ENCODE data around the gene NEDD4. TPM values are rescaled to one million over a fixed set of nuclear protein-coding genes. Genes with fewer than 3 reads are reported as not detected.

The NEDD4 gene
- total and polyA plus RNA-seq, 2 of the 4 experiments (the other 2 are of a cell fraction): 27.4 to 80.7 TPM

DNA sequence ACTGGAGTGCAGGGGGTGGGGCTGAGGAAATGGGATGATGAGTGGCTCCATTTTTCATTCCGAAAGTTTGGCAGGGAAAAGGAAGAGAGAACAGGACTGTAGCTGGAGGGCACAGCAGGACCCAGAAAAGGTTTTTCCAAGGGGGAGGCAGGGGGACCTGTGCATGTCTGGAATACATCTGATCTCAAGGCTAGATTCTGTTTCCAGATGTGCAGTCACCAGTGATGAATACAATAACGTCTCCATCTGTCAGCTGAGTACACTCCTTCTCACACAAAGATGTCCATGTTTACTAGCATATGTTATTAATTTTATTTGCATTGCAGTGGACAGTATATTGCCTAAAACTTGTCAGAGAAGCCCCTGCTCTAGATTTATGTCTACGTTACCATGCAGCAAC, 210.5 kb downstream of the NEDD4 start:
- intact Hi-C loops (cut with micrococcal nuclease): no loop called here
- Histone ChIP-seq H2BK20ac (ENCODE audit: low read depth, low read length) (no peak overlapping the region), H4K5ac (ENCODE audit: low read depth, low read length) (no peak overlapping the region), H3K4me2 (ENCODE audit: low read depth, low read length) (no peak overlapping the region), H3K27me3 (ENCODE audit: control insufficient read depth, insufficient read depth, low read length) (peaks cover 11% of the 10 kb centered on the region), H3K79me1 (ENCODE audit: low read depth in 1 of 2, low read length in 2 of 2) (no peaks in the 10 kb centered on the region), H3K9me3 (ENCODE audit: control insufficient read depth, insufficient read depth, low read length) (peaks cover 4% of the 10 kb centered on the region; the same call in 1 of the 2 replicates), H4K20me1 (ENCODE audit: insufficient read depth, low read length) (no peaks in the 10 kb centered on the region), H3K36me3 (ENCODE audit: control insufficient read depth, insufficient read depth, low read length) (no peaks in the 10 kb centered on the region), H2AFZ (replicated peaks; ENCODE audit: low read length, poor library complexity) (no peak overlapping the region), H4K8ac (ENCODE audit: low read depth in 2 of 2, low read length in 2 of 2) (no peak overlapping the region), H3K9ac (ENCODE audit: low read depth, low read length) (no peak overlapping the region), H2AK9ac (replicated peaks; ENCODE audit: low read depth, low read length, poor library complexity) (no peak overlapping the region), H4K91ac (ENCODE audit: insufficient read depth, low read depth, low read length) (no peak overlapping the region), H3K4me3 (ENCODE audit: insufficient read depth, low read depth, low read length) (no peak overlapping the region), H3K14ac (replicated peaks; ENCODE audit: low read depth, low read length) (no peak overlapping the region), H2BK15ac (ENCODE audit: low read depth, low read length) (no peak overlapping the region), H3K27ac (ENCODE audit: insufficient read depth, low read length) (no peak overlapping the region), H3K9me1 (ENCODE audit: insufficient read depth, low read length) (no peaks in the 10 kb centered on the region), H3K4me1 (ENCODE audit: control insufficient read depth, insufficient read depth, low read length) (no peaks in the 10 kb centered on the region; the same call in 1 of the 2 replicates), H3K56ac (ENCODE audit: extremely low read depth, insufficient read depth, low read length) (no peak overlapping the region), H3K18ac (ENCODE audit: low read depth, low read length) (no peak overlapping the region), H3K23ac (ENCODE audit: low read depth, low read length) (no peak overlapping the region), H3K4ac (ENCODE audit: low read depth, low read length) (no peak overlapping the region), H2AK5ac (ENCODE audit: low read depth, low read length) (no peak overlapping the region), H2BK5ac (ENCODE audit: low read depth, low read length, poor library complexity, severe bottlenecking) (no peak overlapping the region), H2BK120ac (ENCODE audit: low read depth, low read length) (no peak overlapping the region)
- dilution Hi-C loops (cut with HindIII; ENCODE audit: low sequenced_read_pairs, unreplicated experiment): no loop called here
- TF ChIP-seq NFE2L2 (IDR thresholded peaks at IDR 0.05; ENCODE audit: low read depth, low read length) (no peak), SMC3 (IDR thresholded peaks at IDR 0.05; ENCODE audit: low read depth, low read length) (no peak), CEBPB (IDR thresholded peaks at IDR 0.05; ENCODE audit: low read depth, low read length) (no peak), FOS (IDR thresholded peaks at IDR 0.05; ENCODE audit: low read depth, low read length) (no peak), MXI1 (IDR thresholded peaks at IDR 0.05; ENCODE audit: borderline replicate concordance, low read depth, low read length) (no peak), RAD21 (IDR thresholded peaks at IDR 0.05; ENCODE audit: low read length) (no peak), BHLHE40 (IDR thresholded peaks at IDR 0.05; ENCODE audit: low read depth, low read length) (no peak), POLR2A (IDR thresholded peaks at IDR 0.05; ENCODE audit: low read depth, low read length) (no peak), MAZ (IDR thresholded peaks at IDR 0.05; ENCODE audit: borderline replicate concordance, low read depth, low read length) (no peak), RFX5 (IDR thresholded peaks at IDR 0.05; ENCODE audit: low read depth, low read length) (no peak), USF2 (IDR thresholded peaks at IDR 0.05; ENCODE audit: low read depth, low read length) (no peak), MAFK (IDR thresholded peaks at IDR 0.05; ENCODE audit: low read depth, low read length) (no peak), CHD1 (IDR thresholded peaks at IDR 0.05; ENCODE audit: low read depth, low read length) (no peak), CTCF (conservative IDR thresholded peaks at IDR 0.05; ENCODE audit: low read depth, low read length) (no peak), RCOR1 (IDR thresholded peaks at IDR 0.05; ENCODE audit: insufficient replicate concordance, low read length) (no peak)
- TF ChIP-seq, protein P1, sequence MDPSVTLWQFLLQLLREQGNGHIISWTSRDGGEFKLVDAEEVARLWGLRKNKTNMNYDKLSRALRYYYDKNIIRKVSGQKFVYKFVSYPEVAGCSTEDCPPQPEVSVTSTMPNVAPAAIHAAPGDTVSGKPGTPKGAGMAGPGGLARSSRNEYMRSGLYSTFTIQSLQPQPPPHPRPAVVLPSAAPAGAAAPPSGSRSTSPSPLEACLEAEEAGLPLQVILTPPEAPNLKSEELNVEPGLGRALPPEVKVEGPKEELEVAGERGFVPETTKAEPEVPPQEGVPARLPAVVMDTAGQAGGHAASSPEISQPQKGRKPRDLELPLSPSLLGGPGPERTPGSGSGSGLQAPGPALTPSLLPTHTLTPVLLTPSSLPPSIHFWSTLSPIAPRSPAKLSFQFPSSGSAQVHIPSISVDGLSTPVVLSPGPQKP (IDR thresholded peaks at IDR 0.05; ENCODE audit: borderline replicate concordance, low read depth, low read length): no peak
- no CpG with 5 or more reads among the region's 3 CpGs for WGBS, 2 experiments (ENCODE audit: extremely low coverage in 2 of 2, insufficient read length in 1 of 2)
- CTCF ChIA-PET: interaction anchor here (1.7 kb wide), 1 partner anchor 8 kb away, joined by 5 read pairs; no protein-coding TSS in a partner anchor
- POLR2A ChIA-PET (ENCODE audit: unreplicated experiment): no interaction called here
- DNase-seq (no peak), ATAC-seq (ENCODE audit: low read depth) (no peak)
- BruUV-seq (replicated peaks): no TSS peak
- in situ Hi-C loops (cut with MboI; ENCODE audit: low sequenced_read_pairs): loop anchor here (25.0 kb wide), 1 partner anchor 121 kb away; no protein-coding TSS in a partner anchor

Data from IMR-90 (cell line).